Stomach (tissue), 9 donors: ENCODE measurements around the gene TADA2A. TPM values are rescaled to one million over a fixed set of nuclear protein-coding genes. Genes with fewer than 3 reads are reported as not detected.

Experiments
- DNase-seq, 2 donors: peaks; one replicate each; pipeline versions ENCODE4 v3.0.0 to v3.0.0-alpha.2; 2013 to 2019
- H3K27ac ChIP-seq, 5 donors: fragments of 200-600 bp in 4 of 5; sonication (generic) in 4 of 5; one replicate each; pipeline ENCODE4 v1.5.1; 2013 to 2019; ENCODE audit warnings: mild to moderate bottlenecking in 1 of 5, moderate library complexity in 1 of 5
- H3K27me3 ChIP-seq, 3 donors: fragments of 200-600 bp; sonication (generic); one replicate each; pipeline ENCODE4 v1.5.1; 2017 to 2019; ENCODE audit warnings: mixed run types in 1 of 3
- H3K36me3 ChIP-seq, 4 donors: fragments of 200-600 bp; sonication (generic); 1 replicate in 3 of 4; 2 replicates in 1 of 4; pipeline ENCODE4 v1.5.1; 2016 to 2019
- H3K4me1 ChIP-seq, 4 donors: fragments of 200-600 bp; sonication (generic); one replicate each; pipeline ENCODE4 v1.5.1; 2016 to 2019
- H3K4me3 ChIP-seq, 4 donors: fragments of 200-600 bp; sonication (generic) in 3 of 4; one replicate each; pipeline ENCODE4 v1.5.1; 2016 to 2019; ENCODE audit warnings: mild to moderate bottlenecking in 1 of 4
- H3K9me3 ChIP-seq, 4 donors: fragments of 200-600 bp; sonication (generic); one replicate each; pipeline ENCODE4 v1.5.1; 2016 to 2019
- CTCF ChIP-seq, 7 experiments: fragments of 450-650 bp in 4 of 7; fragments of 200-600 bp in 3 of 7; sonication (generic) in 3 of 7; IDR thresholded peaks; one replicate each; pipeline ENCODE4 v1.5.1; 2016 to 2019; ENCODE audit warnings: antibody characterized with exemption in 7 of 7, control low read depth in 2 of 7, mild to moderate bottlenecking in 1 of 7
- EP300 ChIP-seq: sonication (generic); formaldehyde crosslinking; IDR thresholded peaks from one replicate; pipeline ENCODE4 v1.6.1; 2017; ENCODE audit warnings: antibody characterized with exemption
- POLR2A ChIP-seq, 4 donors: fragments of 450-650 bp; IDR thresholded peaks; one replicate each; pipeline ENCODE4 v1.6.1; 2016; ENCODE audit warnings: antibody characterized with exemption in 4 of 4, control low read depth in 2 of 4, mild to moderate bottlenecking in 1 of 4, moderate library complexity in 1 of 4
- POLR2AphosphoS5 ChIP-seq, 3 donors: sonication (generic); formaldehyde crosslinking; IDR thresholded peaks; one replicate each; pipeline ENCODE4 v1.6.1; 2016; ENCODE audit warnings: antibody characterized with exemption in 3 of 3
- WGBS, 5 donors: extraction: QIAGEN DNeasy Blood & Tissue Kit in 3 of 5; methylation state at CpG; one replicate each; pipeline versions ENCODE4 v1.1.5 to v1.1.7; 2013 to 2018; 5-methylcytosine and 5-hydroxymethylcytosine counted together
- intact Hi-C: fragments of 100-400 bp; cut with DNase I; formaldehyde crosslinking; loops from one replicate; pipeline ENCODE4 v1.15.1; 2023; ENCODE audit warnings: low total_unique reads
- polyA plus RNA-seq, 3 donors: library from polyadenylated mRNA; stranded (reverse); fragments of 200-250 nt; gene quantifications; one replicate each; pipeline ENCODE4 v1.2.3, GENCODE V29; 2013
- total RNA-seq, 5 donors: library from RNA; depleted of rRNA; stranded (reverse); fragments of >200 nt; gene quantifications; one replicate each; pipeline versions ENCODE4 v1.1.0 to v1.2.3, GENCODE V29; 2014 to 2016
- donor health status: healthy with polysubstance abuse.
- donor health status: Bipolar disorder and iron deficiency.
- donor health status: healthy.

The TADA2A gene
- total and polyA plus RNA-seq, 8 donors = 6.5 to 54.3 (median 9.3) TPM

GRCh38 chr17:37385474-37385990, 21.2 kb upstream of the TADA2A start:
- no peak for DNase-seq
- intact Hi-C loops = no loop called here
- no peak overlapping the region for H3K27ac ChIP-seq
- TF ChIP-seq CTCF (IDR thresholded peaks at IDR 0.05) (no peak), POLR2AphosphoS5 (IDR thresholded peaks at IDR 0.05) (no peak), EP300 (no peak), POLR2A (IDR thresholded peaks at IDR 0.05) (no peak)
- no peaks in the 10 kb centered on the region for H3K9me3 ChIP-seq
- H3K4me3 ChIP-seq = no peak overlapping the region
- H3K36me3 ChIP-seq = peaks cover 0 to 9% (median 3%) of the 10 kb centered on the region in 4 donors
- H3K4me1 ChIP-seq = no peaks in the 10 kb centered on the region
- no peaks in the 10 kb centered on the region for H3K27me3 ChIP-seq

- WGBS, 5 donors = 88 to 97% (median 92%) methylated on average over 5 of the region's 5 CpGs
- intact Hi-C loops = no loop called here
- H3K4me3 ChIP-seq = no peak overlapping the region
- TF ChIP-seq POLR2A (IDR thresholded peaks at IDR 0.05) = no peak
- TF ChIP-seq EP300 = no peak
- TF ChIP-seq POLR2AphosphoS5 (IDR thresholded peaks at IDR 0.05) = no peak
- no peak for TF ChIP-seq CTCF (IDR thresholded peaks at IDR 0.05)
- no peaks in the 10 kb centered on the region for H3K27me3 ChIP-seq
- DNase-seq = no peak
- peaks cover 0 to 6% (median 0%) of the 10 kb centered on the region in 4 donors for H3K4me1 ChIP-seq
- H3K36me3 ChIP-seq = peaks cover 0 to 9% (median 3%) of the 10 kb centered on the region in 4 donors
- H3K27ac ChIP-seq = no peak overlapping the region
- no peaks in the 10 kb centered on the region for H3K9me3 ChIP-seq
Measured at GRCh38 chr17:37386462-37386861, 20.2 kb upstream of the TADA2A start.

- no peak for DNase-seq
- no peak overlapping the region for H3K4me3 ChIP-seq
- peaks cover 0 to 16% (median 5%) of the 10 kb centered on the region in 4 donors for H3K4me1 ChIP-seq
- H3K36me3 ChIP-seq = peaks cover 0 to 9% (median 3%) of the 10 kb centered on the region in 4 donors
- H3K27me3 ChIP-seq = no peaks in the 10 kb centered on the region
- intact Hi-C loops = no loop called here
- H3K27ac ChIP-seq = no peak overlapping the region
- no peaks in the 10 kb centered on the region for H3K9me3 ChIP-seq
- TF ChIP-seq POLR2A (IDR thresholded peaks at IDR 0.05) (no peak), CTCF (IDR thresholded peaks at IDR 0.05) (no peak), POLR2AphosphoS5 (IDR thresholded peaks at IDR 0.05) (no peak), EP300 (no peak)
- 80 to 97% (median 93%) methylated on average over 3 of the region's 3 CpGs for WGBS, 5 donors
Measured at GRCh38 chr17:37388266-37388665, 18.4 kb upstream of the TADA2A start.

- H3K4me1 ChIP-seq = peaks cover 0 to 16% (median 5%) of the 10 kb centered on the region in 4 donors
- TF ChIP-seq POLR2A (IDR thresholded peaks at IDR 0.05) (no peak), EP300 (no peak), CTCF (IDR thresholded peaks at IDR 0.05) (no peak), POLR2AphosphoS5 (IDR thresholded peaks at IDR 0.05) (no peak)
- peaks cover 0 to 9% (median 3%) of the 10 kb centered on the region in 4 donors for H3K36me3 ChIP-seq
- no peaks in the 10 kb centered on the region for H3K27me3 ChIP-seq
- DNase-seq = no peak
- H3K4me3 ChIP-seq = no peak overlapping the region
- intact Hi-C loops = no loop called here
- 80 to 92% (median 90%) methylated on average over 4 of the region's 4 CpGs for WGBS, 5 donors
- H3K27ac ChIP-seq = no peak overlapping the region
- no peaks in the 10 kb centered on the region for H3K9me3 ChIP-seq
Measured at GRCh38 chr17:37389160-37389559, 17.5 kb upstream of the TADA2A start.
